Measurements from ENCODE around the gene AP1M1.
A peak's percentile ranks its signal among the peaks of the same experiment; 100 is the strongest.

The AP1M1 gene

DNA sequence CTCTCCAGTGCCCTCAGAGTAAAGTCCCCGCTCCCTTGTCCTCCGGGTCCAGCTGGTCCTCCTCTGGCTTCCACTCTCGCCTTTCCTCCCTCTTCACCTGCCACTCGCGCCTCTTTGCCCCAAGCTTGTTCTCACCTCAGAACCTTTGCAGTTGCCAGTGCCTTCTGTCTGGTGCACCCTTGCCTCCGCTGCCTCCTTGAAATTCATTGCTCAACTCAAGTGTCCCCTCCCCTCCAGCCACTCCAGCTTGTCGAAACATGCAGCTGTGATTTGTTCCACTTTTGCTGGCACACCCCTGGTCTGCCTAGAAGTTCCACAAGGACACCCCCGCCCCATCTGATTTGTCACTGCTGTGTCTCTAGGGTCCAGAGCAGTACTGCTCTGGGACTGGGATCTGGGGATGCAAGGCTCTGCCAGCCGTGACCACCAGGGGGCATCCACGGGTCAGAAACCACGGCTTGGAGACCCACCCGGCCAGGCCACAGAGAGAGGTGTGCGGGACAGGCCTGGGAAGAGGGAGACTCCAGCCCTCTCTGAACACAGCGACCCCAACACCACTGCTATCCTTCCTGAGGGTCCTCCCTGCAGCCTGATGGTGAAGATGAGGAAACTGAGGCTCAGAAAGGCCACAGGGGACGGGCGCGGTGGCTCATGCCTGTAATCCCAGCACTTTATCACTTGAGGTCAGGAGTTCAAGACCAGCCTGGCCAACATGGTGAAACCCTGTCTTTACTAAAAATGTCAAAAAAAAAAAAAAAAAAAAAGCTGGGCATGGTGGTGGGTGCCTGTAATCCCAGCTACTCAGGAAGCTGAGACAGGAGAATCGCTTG lies 49.9 kb downstream of the AP1M1 start:
- H3K27me3 ChIP-seq (ENCODE audit: low read length), result no peaks in the 10 kb centered on the region
- no peak overlapping the region for H2AFZ ChIP-seq (ENCODE audit: low read depth, low read length, severe bottlenecking)
- H3K36me3 ChIP-seq (ENCODE audit: low read length), result no peaks in the 10 kb centered on the region
- no peak overlapping the region for H3K4me3 ChIP-seq (ENCODE audit: insufficient read depth, low read length, poor library complexity, severe bottlenecking)
- no peaks in the 10 kb centered on the region for H3K9me3 ChIP-seq (ENCODE audit: insufficient read depth, low read length)
- no peaks in the 10 kb centered on the region for H3F3A ChIP-seq (ENCODE audit: insufficient read depth)
- H3K79me2 ChIP-seq (ENCODE audit: insufficient read depth, low read length), result no peaks in the 10 kb centered on the region
- H4K20me1 ChIP-seq (ENCODE audit: low read depth, low read length), result no peaks in the 10 kb centered on the region
- no peak overlapping the region for H3K4me2 ChIP-seq (ENCODE audit: low read depth, low read length, poor library complexity, severe bottlenecking)
- no peak overlapping the region for H3K27ac ChIP-seq (ENCODE audit: low read depth, low read length)
- TF ChIP-seq EZH2phosphoT487 (conservative IDR thresholded peaks at IDR 0.05; ENCODE audit: low read length), result no peak
- TF ChIP-seq, protein P1, sequence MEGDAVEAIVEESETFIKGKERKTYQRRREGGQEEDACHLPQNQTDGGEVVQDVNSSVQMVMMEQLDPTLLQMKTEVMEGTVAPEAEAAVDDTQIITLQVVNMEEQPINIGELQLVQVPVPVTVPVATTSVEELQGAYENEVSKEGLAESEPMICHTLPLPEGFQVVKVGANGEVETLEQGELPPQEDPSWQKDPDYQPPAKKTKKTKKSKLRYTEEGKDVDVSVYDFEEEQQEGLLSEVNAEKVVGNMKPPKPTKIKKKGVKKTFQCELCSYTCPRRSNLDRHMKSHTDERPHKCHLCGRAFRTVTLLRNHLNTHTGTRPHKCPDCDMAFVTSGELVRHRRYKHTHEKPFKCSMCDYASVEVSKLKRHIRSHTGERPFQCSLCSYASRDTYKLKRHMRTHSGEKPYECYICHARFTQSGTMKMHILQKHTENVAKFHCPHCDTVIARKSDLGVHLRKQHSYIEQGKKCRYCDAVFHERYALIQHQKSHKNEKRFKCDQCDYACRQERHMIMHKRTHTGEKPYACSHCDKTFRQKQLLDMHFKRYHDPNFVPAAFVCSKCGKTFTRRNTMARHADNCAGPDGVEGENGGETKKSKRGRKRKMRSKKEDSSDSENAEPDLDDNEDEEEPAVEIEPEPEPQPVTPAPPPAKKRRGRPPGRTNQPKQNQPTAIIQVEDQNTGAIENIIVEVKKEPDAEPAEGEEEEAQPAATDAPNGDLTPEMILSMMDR (IDR thresholded peaks at IDR 0.05; ENCODE audit: insufficient read depth, low read length, poor library complexity, severe bottlenecking), result peak; percentile 94
- no peak overlapping the region for H3K9ac ChIP-seq (ENCODE audit: low read length)
- H3K9me2 ChIP-seq (replicated peaks; ENCODE audit: insufficient read depth, low read length), result no peaks in the 10 kb centered on the region

DNA sequence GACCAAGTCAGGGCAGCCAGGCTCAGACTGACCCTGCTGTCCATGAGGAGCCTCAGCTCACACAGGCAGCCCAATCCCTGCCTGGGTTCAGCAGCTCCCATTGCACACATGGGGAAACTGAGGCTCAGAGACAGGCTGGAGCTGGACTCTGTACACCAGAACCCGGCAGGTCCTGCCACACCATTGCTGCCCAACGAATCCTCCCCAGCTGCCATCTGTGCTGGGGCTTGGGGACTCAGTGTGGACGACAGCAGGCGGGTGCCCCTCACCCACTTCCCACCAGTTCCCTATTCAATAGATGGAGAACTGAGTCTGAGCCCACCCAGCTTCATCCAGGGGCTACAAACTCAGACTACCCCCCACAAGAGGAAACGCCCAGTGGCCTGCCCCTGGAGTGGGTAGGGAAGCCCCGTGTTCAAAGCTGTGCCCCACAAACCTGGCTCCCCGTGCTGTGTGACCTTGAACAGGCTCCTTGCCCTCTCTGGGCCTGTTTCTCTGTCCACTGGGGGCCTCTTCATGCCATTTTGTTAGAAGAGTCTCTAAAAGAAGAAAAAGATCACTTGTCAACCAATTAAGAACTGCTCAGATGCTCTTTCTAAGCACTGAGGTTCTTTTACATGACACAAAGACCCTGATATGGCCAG lies 50.8 kb downstream of the AP1M1 start:
- Histone ChIP-seq H3F3A (ENCODE audit: insufficient read depth) (no peaks in the 10 kb centered on the region), H3K9me3 (ENCODE audit: insufficient read depth, low read length) (no peaks in the 10 kb centered on the region), H3K27ac (ENCODE audit: low read depth, low read length) (no peak overlapping the region), H3K36me3 (ENCODE audit: low read length) (no peaks in the 10 kb centered on the region), H3K4me3 (ENCODE audit: insufficient read depth, low read length, poor library complexity, severe bottlenecking) (no peak overlapping the region), H4K20me1 (ENCODE audit: low read depth, low read length) (no peaks in the 10 kb centered on the region), H3K9ac (ENCODE audit: low read length) (no peak overlapping the region), H3K4me2 (ENCODE audit: low read depth, low read length, poor library complexity, severe bottlenecking) (no peak overlapping the region), H3K9me2 (replicated peaks; ENCODE audit: insufficient read depth, low read length) (no peaks in the 10 kb centered on the region), H2AFZ (ENCODE audit: low read depth, low read length, severe bottlenecking) (no peak overlapping the region), H3K27me3 (ENCODE audit: low read length) (no peaks in the 10 kb centered on the region), H3K79me2 (ENCODE audit: insufficient read depth, low read length) (no peaks in the 10 kb centered on the region)
- TF ChIP-seq, protein P1 (IDR thresholded peaks at IDR 0.05; ENCODE audit: insufficient read depth, low read length, poor library complexity, severe bottlenecking), result no peak
- no peak for TF ChIP-seq EZH2phosphoT487 (conservative IDR thresholded peaks at IDR 0.05; ENCODE audit: low read length)

DNA sequence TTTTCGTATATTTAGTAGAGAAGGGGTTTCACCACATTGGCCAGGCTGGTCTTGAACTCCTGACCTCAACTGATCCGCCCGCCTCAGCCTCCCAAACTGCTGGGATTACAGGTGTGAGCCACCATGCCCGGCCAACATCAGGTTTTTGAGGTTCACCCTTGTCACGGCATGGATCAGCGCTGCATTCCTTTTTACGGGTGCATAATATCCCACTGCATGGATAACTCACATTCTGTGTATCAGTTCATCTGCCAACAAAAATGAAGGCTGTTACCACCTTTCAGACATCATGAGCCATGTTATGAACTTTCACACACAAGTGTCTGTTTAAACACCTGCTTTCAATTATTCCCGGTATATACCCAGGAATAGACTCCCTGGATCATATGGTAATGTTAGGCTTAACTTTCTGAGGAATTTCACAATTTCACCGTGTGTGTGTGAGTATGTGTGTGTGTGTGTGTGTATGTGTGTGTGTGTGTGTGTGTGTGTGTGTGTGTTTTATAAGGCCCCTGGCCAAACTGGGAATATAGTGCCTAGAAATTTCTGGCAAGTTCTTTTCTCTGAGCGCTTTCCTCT lies 52.2 kb downstream of the AP1M1 start:
- Histone ChIP-seq H3K4me2 (ENCODE audit: low read depth, low read length, poor library complexity, severe bottlenecking) (no peak overlapping the region), H3K27me3 (ENCODE audit: low read length) (no peaks in the 10 kb centered on the region), H3K36me3 (ENCODE audit: low read length) (no peaks in the 10 kb centered on the region), H3F3A (ENCODE audit: insufficient read depth) (no peaks in the 10 kb centered on the region), H3K27ac (ENCODE audit: low read depth, low read length) (no peak overlapping the region), H3K9ac (ENCODE audit: low read length) (no peak overlapping the region), H3K9me2 (replicated peaks; ENCODE audit: insufficient read depth, low read length) (no peaks in the 10 kb centered on the region), H3K4me3 (ENCODE audit: insufficient read depth, low read length, poor library complexity, severe bottlenecking) (no peak overlapping the region), H2AFZ (ENCODE audit: low read depth, low read length, severe bottlenecking) (no peak overlapping the region), H4K20me1 (ENCODE audit: low read depth, low read length) (no peaks in the 10 kb centered on the region), H3K79me2 (ENCODE audit: insufficient read depth, low read length) (no peaks in the 10 kb centered on the region), H3K9me3 (ENCODE audit: insufficient read depth, low read length) (no peaks in the 10 kb centered on the region)
- no peak for TF ChIP-seq EZH2phosphoT487 (conservative IDR thresholded peaks at IDR 0.05; ENCODE audit: low read length)
- TF ChIP-seq, protein P1 (IDR thresholded peaks at IDR 0.05; ENCODE audit: insufficient read depth, low read length, poor library complexity, severe bottlenecking), result no peak

All from SU-DHL-6 (cell line).